Ishikawa (cell line): ENCODE data around the gene SEPTIN5.

Experiments
- CEBPB ChIP-seq: IDR thresholded peaks from 2 replicates; pipeline ENCODE4 v1.6.1; 2012
- CREB1 ChIP-seq: IDR thresholded peaks from 2 replicates; pipeline ENCODE4 v1.6.1; 2012; ENCODE audit warnings: low read depth
- EP300 ChIP-seq: IDR thresholded peaks from 2 replicates; pipeline ENCODE4 v1.6.1; 2012; ENCODE audit warnings: borderline replicate concordance
- MAX ChIP-seq: IDR thresholded peaks from 2 replicates; pipeline ENCODE4 v1.6.1; 2012
- NFIC ChIP-seq: IDR thresholded peaks from 2 replicates; pipeline ENCODE4 v1.6.1; 2012
- RAD21 ChIP-seq: IDR thresholded peaks from 2 replicates; pipeline ENCODE4 v1.6.1; 2012; ENCODE audit warnings: low read depth
- REST ChIP-seq: IDR thresholded peaks from 2 replicates; pipeline ENCODE4 v1.6.1; 2012; ENCODE audit warnings: low read depth, mild to moderate bottlenecking
- TAF1 ChIP-seq: IDR thresholded peaks from 2 replicates; pipeline ENCODE4 v1.6.1; 2012; ENCODE audit warnings: low read depth, mild to moderate bottlenecking
- YY1 ChIP-seq: IDR thresholded peaks from 2 replicates; pipeline ENCODE4 v1.6.1; 2012; ENCODE audit warnings: low read depth

- no peak for TF ChIP-seq YY1
- TF ChIP-seq NFIC, result no peak
- TF ChIP-seq RAD21, result no peak
- no peak for TF ChIP-seq CREB1
- TF ChIP-seq TAF1, result no peak
- TF ChIP-seq CEBPB, result no peak
- TF ChIP-seq MAX, result no peak
- no peak for TF ChIP-seq REST
- no peak for TF ChIP-seq EP300
These were observed 19.9 kb downstream of the SEPTIN5 start for GRCh38 chr22:19734163-19734562.
